Measurements from ENCODE around the gene OSBPL6.

OSBPL6 gene

DNA sequence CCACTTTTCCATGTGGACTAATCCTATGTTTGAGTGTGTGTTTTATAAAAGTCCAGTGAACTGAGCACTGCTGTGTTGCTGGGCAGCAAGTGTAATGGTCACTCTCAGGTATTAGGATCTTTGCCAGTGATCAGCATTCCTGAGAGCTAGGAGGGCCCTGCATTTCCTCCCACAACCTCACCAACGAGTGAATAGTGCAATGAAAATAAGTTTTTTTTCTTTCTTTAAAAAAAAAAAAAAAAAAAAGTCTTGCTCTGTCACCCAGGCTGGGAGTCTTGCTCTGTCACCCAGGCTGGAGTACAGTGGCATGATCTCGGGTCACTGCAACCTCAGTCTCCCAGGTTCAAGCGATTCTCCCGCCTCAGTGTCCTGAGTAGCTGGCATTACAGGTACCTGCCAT is 6.5 kb upstream of the OSBPL6 start:
- Histone ChIP-seq H3K9me2 (replicated peaks; ENCODE audit: low read depth, low read length) (no peaks in the 10 kb centered on the region), H3K36me3 (ENCODE audit: insufficient read depth, low read length) (no peaks in the 10 kb centered on the region), H3K4me3 (ENCODE audit: low read length, poor library complexity, severe bottlenecking) (no peak overlapping the region), H3K4me1 (ENCODE audit: insufficient read depth, low read length, poor library complexity, severe bottlenecking) (no peaks in the 10 kb centered on the region), H3K4me2 (ENCODE audit: low read depth, low read length, poor library complexity, severe bottlenecking) (no peak overlapping the region), H3F3A (ENCODE audit: low read depth) (no peaks in the 10 kb centered on the region), H3K9ac (ENCODE audit: low read depth, low read length, poor library complexity, severe bottlenecking) (no peak overlapping the region), H3K27me3 (ENCODE audit: insufficient read depth, low read length, poor library complexity, severe bottlenecking) (no peaks in the 10 kb centered on the region), H3K79me2 (ENCODE audit: insufficient read depth, low read length) (no peaks in the 10 kb centered on the region), H3K9me3 (ENCODE audit: insufficient read depth, low read depth, low read length) (no peaks in the 10 kb centered on the region), H4K20me1 (ENCODE audit: insufficient read depth, low read length, poor library complexity, severe bottlenecking) (no peaks in the 10 kb centered on the region), H2AFZ (ENCODE audit: low read length) (no peak overlapping the region)
- TF ChIP-seq, protein P1, sequence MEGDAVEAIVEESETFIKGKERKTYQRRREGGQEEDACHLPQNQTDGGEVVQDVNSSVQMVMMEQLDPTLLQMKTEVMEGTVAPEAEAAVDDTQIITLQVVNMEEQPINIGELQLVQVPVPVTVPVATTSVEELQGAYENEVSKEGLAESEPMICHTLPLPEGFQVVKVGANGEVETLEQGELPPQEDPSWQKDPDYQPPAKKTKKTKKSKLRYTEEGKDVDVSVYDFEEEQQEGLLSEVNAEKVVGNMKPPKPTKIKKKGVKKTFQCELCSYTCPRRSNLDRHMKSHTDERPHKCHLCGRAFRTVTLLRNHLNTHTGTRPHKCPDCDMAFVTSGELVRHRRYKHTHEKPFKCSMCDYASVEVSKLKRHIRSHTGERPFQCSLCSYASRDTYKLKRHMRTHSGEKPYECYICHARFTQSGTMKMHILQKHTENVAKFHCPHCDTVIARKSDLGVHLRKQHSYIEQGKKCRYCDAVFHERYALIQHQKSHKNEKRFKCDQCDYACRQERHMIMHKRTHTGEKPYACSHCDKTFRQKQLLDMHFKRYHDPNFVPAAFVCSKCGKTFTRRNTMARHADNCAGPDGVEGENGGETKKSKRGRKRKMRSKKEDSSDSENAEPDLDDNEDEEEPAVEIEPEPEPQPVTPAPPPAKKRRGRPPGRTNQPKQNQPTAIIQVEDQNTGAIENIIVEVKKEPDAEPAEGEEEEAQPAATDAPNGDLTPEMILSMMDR (conservative IDR thresholded peaks at IDR 0.05; ENCODE audit: low read length) = no peak
- TF ChIP-seq EZH2phosphoT487 (IDR thresholded peaks at IDR 0.05; ENCODE audit: borderline replicate concordance) = no peak

DNA sequence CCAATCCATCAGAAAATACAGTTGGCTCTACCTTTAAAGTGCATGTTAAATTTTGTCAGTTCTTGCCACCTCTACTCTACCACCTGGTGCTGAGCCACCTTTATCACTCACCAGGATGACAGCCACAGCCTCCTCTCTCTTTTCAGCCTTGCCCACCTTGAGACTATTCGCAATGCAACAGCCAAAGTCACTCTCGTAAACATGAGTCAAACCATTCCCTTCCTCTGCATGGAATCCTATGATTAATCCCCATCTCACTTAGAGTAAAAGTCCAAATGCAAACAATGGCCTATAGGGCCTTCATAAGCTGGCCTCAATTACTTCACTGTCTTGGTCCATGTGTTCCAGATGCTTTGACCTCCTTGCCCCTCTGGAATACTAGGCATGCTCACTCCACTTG is 5.8 kb upstream of the OSBPL6 start:
- Histone ChIP-seq H3K9me2 (replicated peaks; ENCODE audit: low read depth, low read length) (no peaks in the 10 kb centered on the region), H3K36me3 (ENCODE audit: insufficient read depth, low read length) (no peaks in the 10 kb centered on the region), H3K4me2 (ENCODE audit: low read depth, low read length, poor library complexity, severe bottlenecking) (no peak overlapping the region), H3K9ac (ENCODE audit: low read depth, low read length, poor library complexity, severe bottlenecking) (no peak overlapping the region), H2AFZ (ENCODE audit: low read length) (no peak overlapping the region), H3K27me3 (ENCODE audit: insufficient read depth, low read length, poor library complexity, severe bottlenecking) (no peaks in the 10 kb centered on the region), H4K20me1 (ENCODE audit: insufficient read depth, low read length, poor library complexity, severe bottlenecking) (no peaks in the 10 kb centered on the region), H3K4me1 (ENCODE audit: insufficient read depth, low read length, poor library complexity, severe bottlenecking) (no peaks in the 10 kb centered on the region), H3K4me3 (ENCODE audit: low read length, poor library complexity, severe bottlenecking) (no peak overlapping the region), H3F3A (ENCODE audit: low read depth) (no peaks in the 10 kb centered on the region), H3K79me2 (ENCODE audit: insufficient read depth, low read length) (no peaks in the 10 kb centered on the region), H3K9me3 (ENCODE audit: insufficient read depth, low read depth, low read length) (no peaks in the 10 kb centered on the region)
- no peak for TF ChIP-seq EZH2phosphoT487 (IDR thresholded peaks at IDR 0.05; ENCODE audit: borderline replicate concordance)
- TF ChIP-seq, protein P1 (conservative IDR thresholded peaks at IDR 0.05; ENCODE audit: low read length) = no peak

DNA sequence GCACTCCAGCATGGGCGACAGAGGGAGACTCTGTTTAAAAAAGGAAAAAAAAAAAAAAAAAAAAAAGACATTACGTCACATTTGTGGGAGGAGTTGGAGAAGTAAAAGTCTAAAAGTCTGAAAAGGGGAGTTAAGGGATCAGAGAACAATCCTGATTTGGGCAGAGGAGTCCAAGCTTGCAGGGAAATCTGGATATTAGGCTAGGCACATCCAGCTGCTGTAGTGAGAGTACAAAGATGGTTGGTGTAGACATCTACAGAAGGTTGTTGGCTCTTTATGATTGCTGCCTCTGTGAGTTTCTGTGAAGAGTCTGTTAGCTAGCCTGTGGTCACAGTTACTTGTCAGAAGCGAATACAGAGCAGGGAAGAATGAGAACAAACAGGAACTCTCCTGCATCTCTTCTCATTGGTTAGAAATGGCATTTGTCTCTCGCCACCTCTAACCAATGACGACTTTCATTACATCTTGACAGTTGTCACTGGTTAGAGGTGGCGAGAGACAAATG is 3.3 kb upstream of the OSBPL6 start:
- peak overlapping the region; percentile 46 for H2AFZ ChIP-seq (ENCODE audit: low read length)

More for the DNA sequence above, 3.3 kb upstream of the OSBPL6 start:
- Histone ChIP-seq H3F3A (ENCODE audit: low read depth) (no peaks in the 10 kb centered on the region), H3K27me3 (ENCODE audit: insufficient read depth, low read length, poor library complexity, severe bottlenecking) (no peaks in the 10 kb centered on the region), H3K4me1 (ENCODE audit: insufficient read depth, low read length, poor library complexity, severe bottlenecking) (no peaks in the 10 kb centered on the region), H4K20me1 (ENCODE audit: insufficient read depth, low read length, poor library complexity, severe bottlenecking) (no peaks in the 10 kb centered on the region), H3K36me3 (ENCODE audit: insufficient read depth, low read length) (no peaks in the 10 kb centered on the region), H3K9me2 (replicated peaks; ENCODE audit: low read depth, low read length) (no peaks in the 10 kb centered on the region), H3K4me2 (ENCODE audit: low read depth, low read length, poor library complexity, severe bottlenecking) (no peak overlapping the region), H3K9ac (ENCODE audit: low read depth, low read length, poor library complexity, severe bottlenecking) (no peak overlapping the region), H3K4me3 (ENCODE audit: low read length, poor library complexity, severe bottlenecking) (no peak overlapping the region), H3K9me3 (ENCODE audit: insufficient read depth, low read depth, low read length) (no peaks in the 10 kb centered on the region), H3K79me2 (ENCODE audit: insufficient read depth, low read length) (no peaks in the 10 kb centered on the region)
- TF ChIP-seq EZH2phosphoT487 (IDR thresholded peaks at IDR 0.05; ENCODE audit: borderline replicate concordance) = no peak
- TF ChIP-seq, protein P1 (conservative IDR thresholded peaks at IDR 0.05; ENCODE audit: low read length) = no peak
